DOHH2 (cell line): ENCODE measurements around the gene VWF.

Experiments used
- H3F3A ChIP-seq: fragments of 200-600 bp; sonication (generic), shearing (Covaris generic); 2 replicates; pipeline ENCODE4 v1.6.0; 2016; ENCODE audit warnings: antibody characterized with exemption, mild to moderate bottlenecking; ENCODE audit not compliant: control insufficient read depth, insufficient read depth
- H3K27ac ChIP-seq: fragments of 200-600 bp; sonication (generic); 2 replicates; pipeline ENCODE4 v1.5.1; 2014; ENCODE audit warnings: low read depth, mild to moderate bottlenecking, low read length, moderate library complexity
- H3K27me3 ChIP-seq: fragments of 200-600 bp; sonication (generic); 2 replicates; pipeline ENCODE4 v1.6.1; 2014; ENCODE audit warnings: mild to moderate bottlenecking, low read length, mixed read lengths; ENCODE audit not compliant: control insufficient read depth
- H3K36me3 ChIP-seq: fragments of 200-600 bp; sonication (generic); 2 replicates; pipeline ENCODE4 v1.6.1; 2014; ENCODE audit warnings: mild to moderate bottlenecking, low read length, moderate library complexity, mixed read lengths; ENCODE audit not compliant: control insufficient read depth
- H3K4me1 ChIP-seq: fragments of 200-600 bp; sonication (generic); 2 replicates; pipeline ENCODE4 v1.6.1; 2014; ENCODE audit warnings: mild to moderate bottlenecking, low read length, mixed read lengths; ENCODE audit not compliant: control insufficient read depth
- H3K4me2 ChIP-seq: fragments of 200-600 bp; sonication (generic); 2 replicates; pipeline ENCODE4 v1.6.0; 2014; ENCODE audit warnings: mild to moderate bottlenecking, low read length, moderate library complexity
- H3K4me3 ChIP-seq: fragments of 200-600 bp; sonication (generic); 2 replicates; pipeline ENCODE4 v1.5.1; 2014; ENCODE audit warnings: mild to moderate bottlenecking, low read length, mixed read lengths
- H3K79me2 ChIP-seq: fragments of 200-600 bp; sonication (generic); 2 replicates; pipeline ENCODE4 v1.6.1; 2014; ENCODE audit warnings: mild to moderate bottlenecking, low read length, mixed read lengths; ENCODE audit not compliant: control insufficient read depth
- H3K9me2 ChIP-seq: fragments of 200-600 bp; sonication (generic); replicated peaks from 2 replicates; pipeline ENCODE4 v1.6.1; 2014; ENCODE audit warnings: mild to moderate bottlenecking, low read length, mixed read lengths; ENCODE audit not compliant: control insufficient read depth
- H3K9me3 ChIP-seq: fragments of 200-600 bp; sonication (generic); 2 replicates; pipeline ENCODE4 v1.6.1; 2014; ENCODE audit warnings: antibody characterized with exemption, low read length, mixed read lengths; ENCODE audit not compliant: control insufficient read depth, insufficient read depth
- H4K20me1 ChIP-seq: fragments of 200-600 bp; sonication (generic); 2 replicates; pipeline ENCODE4 v1.6.0; 2014; ENCODE audit warnings: low read depth, mild to moderate bottlenecking, antibody characterized with exemption, low read length, moderate library complexity; ENCODE audit not compliant: control insufficient read depth, insufficient read depth
- EZH2phosphoT487 ChIP-seq: fragments of 200-600 bp; sonication (generic); IDR thresholded peaks from 2 replicates; pipeline ENCODE4 v1.6.1; 2017; ENCODE audit warnings: borderline replicate concordance, mild to moderate bottlenecking, antibody characterized with exemption, low read length, moderate library complexity, mixed read lengths
- TF ChIP-seq, protein P1 (sequence below): fragments of 200-600 bp; sonication (generic); IDR thresholded peaks from one replicate; pipeline ENCODE4 v1.5.1; 2014; ENCODE audit warnings: antibody characterized with exemption, mild to moderate bottlenecking, low read depth, low read length; ENCODE audit not compliant: poor library complexity, severe bottlenecking

VWF gene

DNA sequence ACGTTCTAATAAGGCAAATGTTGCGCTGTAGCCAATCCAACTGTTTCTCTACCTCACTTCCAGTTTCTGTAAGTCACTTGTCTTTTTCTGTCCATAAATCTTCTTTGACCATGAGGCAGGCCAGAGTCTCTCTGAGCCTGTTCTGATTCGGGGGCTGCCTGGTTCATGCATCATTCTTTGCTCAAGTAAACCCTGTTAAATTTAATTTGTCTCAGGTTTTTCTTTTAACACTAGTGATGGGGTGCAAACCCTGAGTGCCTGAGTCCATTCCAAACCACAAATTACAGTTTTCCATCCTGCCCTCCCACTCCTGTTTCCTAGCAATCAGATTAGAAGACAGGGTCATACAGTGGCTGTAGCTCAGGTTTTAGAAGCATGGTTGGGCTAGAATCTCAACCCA is 41.9 kb downstream of the VWF start:
- Histone ChIP-seq H3K4me2 (no peak overlapping the region), H3K4me1 (no peaks in the 10 kb centered on the region), H3K9me3 (no peaks in the 10 kb centered on the region), H4K20me1 (no peaks in the 10 kb centered on the region), H3F3A (no peaks in the 10 kb centered on the region), H3K4me3 (no peak overlapping the region), H3K27ac (no peak overlapping the region), H3K79me2 (no peaks in the 10 kb centered on the region), H3K27me3 (no peaks in the 10 kb centered on the region; the same call in 1 of the 2 replicates), H3K9me2 (no peaks in the 10 kb centered on the region), H3K36me3 (no peaks in the 10 kb centered on the region)
- no peak for TF ChIP-seq EZH2phosphoT487
- TF ChIP-seq, protein P1, sequence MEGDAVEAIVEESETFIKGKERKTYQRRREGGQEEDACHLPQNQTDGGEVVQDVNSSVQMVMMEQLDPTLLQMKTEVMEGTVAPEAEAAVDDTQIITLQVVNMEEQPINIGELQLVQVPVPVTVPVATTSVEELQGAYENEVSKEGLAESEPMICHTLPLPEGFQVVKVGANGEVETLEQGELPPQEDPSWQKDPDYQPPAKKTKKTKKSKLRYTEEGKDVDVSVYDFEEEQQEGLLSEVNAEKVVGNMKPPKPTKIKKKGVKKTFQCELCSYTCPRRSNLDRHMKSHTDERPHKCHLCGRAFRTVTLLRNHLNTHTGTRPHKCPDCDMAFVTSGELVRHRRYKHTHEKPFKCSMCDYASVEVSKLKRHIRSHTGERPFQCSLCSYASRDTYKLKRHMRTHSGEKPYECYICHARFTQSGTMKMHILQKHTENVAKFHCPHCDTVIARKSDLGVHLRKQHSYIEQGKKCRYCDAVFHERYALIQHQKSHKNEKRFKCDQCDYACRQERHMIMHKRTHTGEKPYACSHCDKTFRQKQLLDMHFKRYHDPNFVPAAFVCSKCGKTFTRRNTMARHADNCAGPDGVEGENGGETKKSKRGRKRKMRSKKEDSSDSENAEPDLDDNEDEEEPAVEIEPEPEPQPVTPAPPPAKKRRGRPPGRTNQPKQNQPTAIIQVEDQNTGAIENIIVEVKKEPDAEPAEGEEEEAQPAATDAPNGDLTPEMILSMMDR: no peak

DNA sequence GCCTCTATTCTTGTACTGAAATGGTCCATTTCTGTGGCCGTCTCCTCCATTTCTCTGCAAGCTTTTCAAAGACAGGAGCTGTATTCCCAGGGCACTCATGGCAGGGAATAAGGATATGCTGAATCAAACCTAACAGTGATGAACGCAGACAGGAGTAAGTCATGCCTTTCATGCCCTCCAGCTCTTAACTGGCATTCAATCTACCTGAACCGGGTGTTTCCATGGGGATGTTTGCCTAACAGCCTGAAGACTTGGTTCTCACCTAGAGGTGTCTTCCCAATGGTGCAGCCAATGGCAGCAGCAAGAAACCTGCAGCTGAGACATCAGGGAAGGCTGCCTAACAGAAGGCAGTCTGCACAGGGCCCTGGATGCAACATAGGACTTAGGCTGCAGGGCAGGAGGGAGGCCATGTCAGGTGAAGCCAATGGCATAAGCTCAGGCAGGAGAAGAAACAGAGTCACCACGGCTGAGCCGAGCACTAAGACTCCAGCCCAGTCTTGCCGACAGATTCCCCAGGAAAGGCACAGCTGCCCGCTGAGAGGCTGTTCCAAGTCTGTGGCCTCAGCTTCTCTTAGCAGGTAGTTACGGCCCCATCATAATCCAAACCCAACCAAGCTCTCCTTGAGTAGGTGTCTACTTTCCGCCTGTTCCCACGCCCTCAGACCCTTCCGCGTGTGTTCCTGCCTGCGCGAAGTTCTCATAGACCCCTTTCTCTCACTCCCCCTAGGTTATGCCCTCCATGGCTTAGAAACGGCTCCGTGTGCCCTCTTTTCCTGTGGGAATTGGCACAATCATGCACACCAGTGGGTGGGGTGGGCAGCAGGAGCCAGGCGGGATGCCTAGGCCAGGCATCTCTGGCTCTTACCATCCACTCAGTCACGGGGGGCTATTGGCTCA is 44.1 kb downstream of the VWF start:
- peaks cover 8% of the 10 kb centered on the region for H3K27me3 ChIP-seq
- TF ChIP-seq EZH2phosphoT487: no peak
- TF ChIP-seq, protein P1: no peak
- H3K4me3 ChIP-seq: no peak overlapping the region
- no peak overlapping the region for H3K4me2 ChIP-seq
- H3K9me2 ChIP-seq: no peaks in the 10 kb centered on the region
- no peak overlapping the region for H3K27ac ChIP-seq
- H3K9me3 ChIP-seq: no peaks in the 10 kb centered on the region
- no peaks in the 10 kb centered on the region for H3K4me1 ChIP-seq
- H4K20me1 ChIP-seq: no peaks in the 10 kb centered on the region
- H3K36me3 ChIP-seq: no peaks in the 10 kb centered on the region
- H3K79me2 ChIP-seq: no peaks in the 10 kb centered on the region
- no peaks in the 10 kb centered on the region for H3F3A ChIP-seq

DNA sequence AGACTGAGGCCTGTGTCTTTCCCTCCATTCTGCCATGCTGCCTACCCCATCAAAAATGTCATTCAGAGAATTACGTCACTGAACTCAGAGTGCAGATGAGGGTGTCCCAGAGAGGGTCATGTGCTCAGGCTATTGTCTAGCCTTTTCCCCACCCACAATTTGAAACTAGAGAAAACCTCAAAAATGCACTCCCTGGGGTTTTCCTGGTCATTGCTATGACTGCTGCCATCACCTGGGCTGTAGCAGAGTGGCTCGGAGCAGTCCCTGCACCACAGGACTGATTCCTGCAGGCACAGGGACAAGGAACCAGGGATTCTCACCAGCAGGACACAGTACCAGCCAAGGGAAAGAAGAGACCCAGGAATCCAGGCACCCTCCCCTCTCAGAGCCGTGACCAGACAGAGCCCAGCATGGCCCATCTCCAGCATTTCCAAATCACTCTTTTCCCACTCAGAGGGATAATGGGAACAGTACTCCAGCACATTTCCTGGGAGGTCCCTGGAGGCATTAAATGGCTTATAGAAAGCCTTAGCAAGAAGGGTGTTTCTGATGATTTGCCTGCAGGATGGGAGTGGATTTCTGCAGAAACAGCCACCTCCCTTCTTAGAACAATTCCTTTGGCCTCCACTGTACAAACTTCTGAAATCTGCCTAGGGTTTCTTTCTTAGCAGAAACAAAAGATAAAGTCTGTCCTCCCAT is 45.9 kb downstream of the VWF start:
- no peaks in the 10 kb centered on the region for H4K20me1 ChIP-seq
- H3K36me3 ChIP-seq: no peaks in the 10 kb centered on the region
- H3K4me3 ChIP-seq: no peak overlapping the region
- no peak overlapping the region for H3K27ac ChIP-seq
- H3K79me2 ChIP-seq: no peaks in the 10 kb centered on the region
- no peaks in the 10 kb centered on the region for H3K9me2 ChIP-seq
- no peak overlapping the region for H3K4me2 ChIP-seq
- no peaks in the 10 kb centered on the region for H3K4me1 ChIP-seq
- no peaks in the 10 kb centered on the region for H3F3A ChIP-seq
- TF ChIP-seq EZH2phosphoT487: no peak
- TF ChIP-seq, protein P1: no peak
- no peaks in the 10 kb centered on the region for H3K9me3 ChIP-seq
- peaks cover 26% of the 10 kb centered on the region for H3K27me3 ChIP-seq
